ENCODE measurements around the gene AGPS. TPM values are rescaled to one million over a fixed set of nuclear protein-coding genes. Genes with fewer than 3 reads are reported as not detected.

AGPS gene
- total and polyA plus RNA-seq, 5 experiments from 2014 or later: 13.0 to 25.6 (median 16.3) TPM

DNA sequence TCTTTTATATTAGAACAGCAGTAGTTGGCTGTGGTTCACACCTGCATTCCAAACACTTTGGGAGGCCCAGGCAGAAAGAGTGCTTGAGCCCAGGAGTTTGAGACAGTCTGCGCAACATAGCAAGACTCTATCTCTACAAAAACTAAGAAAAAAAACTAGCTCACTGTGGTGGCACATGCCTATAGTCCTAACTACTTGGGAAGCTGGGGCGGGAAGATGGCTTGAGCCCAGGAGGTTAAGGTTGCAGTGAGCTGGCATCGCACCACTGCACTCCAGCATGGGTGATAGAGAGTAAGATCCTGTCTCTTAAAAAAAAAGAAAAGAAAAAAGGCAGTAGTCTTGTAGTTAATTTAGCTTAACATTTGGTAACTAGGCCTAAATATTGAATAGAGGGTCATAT, 136.6 kb downstream of the AGPS start:
- Mint-ChIP-seq H3K4me3 (no peak overlapping the region), H3K27ac (no peak overlapping the region), H3K9me3 (no peaks in the 10 kb centered on the region), H3K27me3 (no peaks in the 10 kb centered on the region), H3K4me1 (no peaks in the 10 kb centered on the region), H3K36me3 (peaks cover 0 to 30% (median 14%) of the 10 kb centered on the region in 3 donors)
- POLR2A ChIA-PET: no interaction called here
- no peak for DNase-seq
- ATAC-seq: no peak

- no peak overlapping the region for H3K27ac Mint-ChIP-seq
- H3K27me3 Mint-ChIP-seq: no peaks in the 10 kb centered on the region
- no peak for DNase-seq
- no peak overlapping the region for H3K4me3 Mint-ChIP-seq
- no peaks in the 10 kb centered on the region for H3K9me3 Mint-ChIP-seq
- H3K36me3 Mint-ChIP-seq: peaks cover 0 to 22% (median 7%) of the 10 kb centered on the region in 3 donors
- POLR2A ChIA-PET: no interaction called here
- H3K4me1 Mint-ChIP-seq: no peaks in the 10 kb centered on the region
- no peak for ATAC-seq
Measured at GRCh38 chr2:177530561-177530960, 138.0 kb downstream of the AGPS start.

GRCh38 chr2:177531706-177532105, 139.1 kb downstream of the AGPS start:
- POLR2A ChIA-PET: no interaction called here
- H3K4me1 Mint-ChIP-seq: no peaks in the 10 kb centered on the region

GRCh38 chr2:177532567-177532966, 140.0 kb downstream of the AGPS start:
- Mint-ChIP-seq H3K9me3 (no peaks in the 10 kb centered on the region), H3K4me1 (no peaks in the 10 kb centered on the region), H3K4me3 (no peak overlapping the region), H3K27me3 (no peaks in the 10 kb centered on the region), H3K36me3 (peaks cover 0 to 25% (median 6%) of the 10 kb centered on the region in 3 donors), H3K27ac (no peak overlapping the region)
- POLR2A ChIA-PET: no interaction called here
- no peak for DNase-seq
- no peak for ATAC-seq

More at GRCh38 chr2:177531706-177532105, 139.1 kb downstream of the AGPS start:
- DNase-seq (no peak), ATAC-seq (no peak)
- Mint-ChIP-seq H3K27me3 (no peaks in the 10 kb centered on the region), H3K9me3 (no peaks in the 10 kb centered on the region), H3K4me3 (no peak overlapping the region), H3K27ac (no peak overlapping the region), H3K36me3 (peaks cover 0 to 26% (median 6%) of the 10 kb centered on the region in 3 donors)

GRCh38 chr2:177533253-177533652, 140.7 kb downstream of the AGPS start:
- DNase-seq: no peak
- Mint-ChIP-seq H3K27me3 (no peaks in the 10 kb centered on the region), H3K27ac (no peak overlapping the region), H3K4me3 (no peak overlapping the region), H3K36me3 (peaks cover 0 to 27% (median 6%) of the 10 kb centered on the region in 3 donors), H3K4me1 (no peaks in the 10 kb centered on the region), H3K9me3 (no peaks in the 10 kb centered on the region)
- ATAC-seq: no peak
- POLR2A ChIA-PET: no interaction called here

DNA sequence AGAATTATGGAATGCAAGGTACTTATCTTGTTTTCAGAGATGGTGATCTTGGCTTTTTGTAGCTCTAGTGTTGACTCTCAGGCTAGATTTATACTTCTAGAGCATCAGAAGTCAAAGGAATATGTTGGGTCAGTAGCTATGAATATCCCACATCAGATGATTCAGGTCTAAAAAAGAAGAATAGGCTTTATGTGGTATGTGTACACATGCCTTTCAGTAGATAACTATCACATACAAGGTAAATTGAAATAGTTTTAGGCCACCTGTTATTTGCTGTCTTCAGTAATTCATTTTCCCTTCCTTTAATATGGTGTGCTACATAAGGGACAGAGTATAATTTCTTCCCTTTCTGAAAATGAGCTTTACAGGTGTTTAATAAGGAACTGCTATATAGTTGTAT, 142.4 kb downstream of the AGPS start:
- H3K4me3 Mint-ChIP-seq: no peak overlapping the region
- H3K27me3 Mint-ChIP-seq: no peaks in the 10 kb centered on the region
- H3K27ac Mint-ChIP-seq: no peak overlapping the region
- H3K4me1 Mint-ChIP-seq: no peaks in the 10 kb centered on the region
- DNase-seq: no peak
- H3K36me3 Mint-ChIP-seq: peaks cover 0 to 23% (median 5%) of the 10 kb centered on the region in 3 donors
- POLR2A ChIA-PET: no interaction called here
- ATAC-seq: no peak
- no peaks in the 10 kb centered on the region for H3K9me3 Mint-ChIP-seq

- no peak overlapping the region for H3K27ac Mint-ChIP-seq
Measured at GRCh38 chr2:177535958-177536504, 143.5 kb downstream of the AGPS start.

DNA sequence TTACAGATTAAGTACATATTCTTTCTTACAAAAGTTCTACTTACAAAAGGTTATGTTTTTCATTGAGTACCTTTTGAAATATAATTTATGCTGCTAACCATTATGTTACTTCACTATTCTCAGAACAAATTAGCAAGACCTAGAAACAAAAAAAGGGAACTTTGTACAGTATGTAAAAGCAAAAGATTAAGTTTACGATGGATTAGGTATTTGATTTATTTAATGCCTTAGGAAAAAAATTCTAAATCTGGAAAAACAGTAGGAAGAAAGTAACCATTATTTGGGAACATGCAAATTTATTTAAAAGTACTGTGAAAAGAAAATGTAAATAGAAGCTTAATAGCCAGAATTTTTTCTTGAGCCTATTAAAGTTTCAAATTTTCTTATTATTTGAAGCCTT, 144.6 kb downstream of the AGPS start:
- H3K9me3 Mint-ChIP-seq: no peaks in the 10 kb centered on the region
- H3K27me3 Mint-ChIP-seq: no peaks in the 10 kb centered on the region
- no peak overlapping the region for H3K4me3 Mint-ChIP-seq
- no peak for ATAC-seq
- DNase-seq: no peak
- POLR2A ChIA-PET: interaction anchor here (0.5 kb wide), 1 partner anchor 11 kb away, joined by 4 read pairs; no protein-coding TSS in a partner anchor
- H3K27ac Mint-ChIP-seq: no peak overlapping the region
- peaks cover 0 to 21% (median 5%) of the 10 kb centered on the region in 3 donors for H3K36me3 Mint-ChIP-seq
- no peaks in the 10 kb centered on the region for H3K4me1 Mint-ChIP-seq

More at GRCh38 chr2:177535958-177536504, 143.5 kb downstream of the AGPS start:
- no peaks in the 10 kb centered on the region for H3K4me1 Mint-ChIP-seq
- peaks cover 0 to 23% (median 5%) of the 10 kb centered on the region in 3 donors for H3K36me3 Mint-ChIP-seq
- H3K4me3 Mint-ChIP-seq: no peak overlapping the region
- H3K9me3 Mint-ChIP-seq: no peaks in the 10 kb centered on the region
- no peak for ATAC-seq
- H3K27me3 Mint-ChIP-seq: no peaks in the 10 kb centered on the region
- DNase-seq: no peak
- POLR2A ChIA-PET: no interaction called here

- DNase-seq: no peak
- POLR2A ChIA-PET: no interaction called here
- no peaks in the 10 kb centered on the region for H3K4me1 Mint-ChIP-seq
- H3K9me3 Mint-ChIP-seq: no peaks in the 10 kb centered on the region
- H3K27ac Mint-ChIP-seq: no peak overlapping the region
- no peak overlapping the region for H3K4me3 Mint-ChIP-seq
- no peak for ATAC-seq
- H3K36me3 Mint-ChIP-seq: peaks cover 0 to 21% (median 5%) of the 10 kb centered on the region in 3 donors
- H3K27me3 Mint-ChIP-seq: no peaks in the 10 kb centered on the region
Measured at GRCh38 chr2:177537636-177538035, 145.1 kb downstream of the AGPS start.

DNA sequence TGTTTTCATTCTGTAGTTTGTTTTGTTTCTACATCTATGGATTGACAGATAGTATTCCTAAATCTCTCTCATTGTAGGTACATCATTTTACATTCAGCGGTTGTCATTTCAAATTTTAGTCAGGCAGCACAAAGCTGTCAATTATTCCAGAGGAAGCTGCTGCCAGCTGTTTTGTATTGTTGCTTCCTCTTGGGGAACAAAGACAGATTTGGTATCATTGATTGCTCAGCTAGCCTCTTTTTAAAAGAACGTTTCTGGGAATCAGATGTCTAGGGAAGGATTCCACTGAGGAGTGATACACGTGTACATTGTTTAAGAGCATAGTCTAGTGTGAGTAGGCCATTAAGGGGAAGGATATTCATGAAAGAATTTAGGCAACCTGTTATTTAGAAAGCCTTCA, 145.8 kb downstream of the AGPS start:
- H3K4me3 Mint-ChIP-seq: no peak overlapping the region
- DNase-seq (no peak), ATAC-seq (no peak)
- H3K27me3 Mint-ChIP-seq: no peaks in the 10 kb centered on the region
- H3K4me1 Mint-ChIP-seq: no peaks in the 10 kb centered on the region
- H3K9me3 Mint-ChIP-seq: no peaks in the 10 kb centered on the region
- POLR2A ChIA-PET: no interaction called here
- H3K36me3 Mint-ChIP-seq: peaks cover 0 to 21% (median 5%) of the 10 kb centered on the region in 3 donors
- H3K27ac Mint-ChIP-seq: no peak overlapping the region

DNA sequence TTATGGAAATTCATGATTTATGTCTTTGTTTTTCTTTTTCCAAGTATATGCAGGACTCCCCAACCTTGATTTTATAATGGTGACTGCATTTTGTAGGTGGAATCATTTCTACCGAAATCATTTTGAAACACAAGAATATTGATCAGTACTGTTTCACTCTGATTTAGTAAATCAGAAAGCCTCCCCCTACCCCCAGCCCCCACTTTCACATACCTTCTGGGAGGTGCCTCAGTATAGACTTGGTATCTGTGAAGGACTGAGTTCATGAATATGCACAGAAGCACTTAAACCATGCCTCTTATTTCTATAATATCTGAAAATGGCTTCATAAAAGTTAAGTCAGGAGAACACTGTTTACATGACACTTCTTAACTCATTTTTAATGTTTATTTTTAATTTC, 147.7 kb downstream of the AGPS start:
- DNase-seq (no peak), ATAC-seq (no peak)
- Mint-ChIP-seq H3K4me1 (peaks cover 0 to 4% (median 0%) of the 10 kb centered on the region in 4 donors), H3K27me3 (no peaks in the 10 kb centered on the region), H3K36me3 (peaks cover 0 to 18% (median 3%) of the 10 kb centered on the region in 3 donors), H3K27ac (no peak overlapping the region), H3K4me3 (no peak overlapping the region), H3K9me3 (no peaks in the 10 kb centered on the region)
- POLR2A ChIA-PET: no interaction called here

- peaks cover 0 to 7% (median 0%) of the 10 kb centered on the region in 4 donors for H3K4me1 Mint-ChIP-seq
- POLR2A ChIA-PET: no interaction called here
- no peaks in the 10 kb centered on the region for H3K27me3 Mint-ChIP-seq
- H3K27ac Mint-ChIP-seq: no peak overlapping the region
- H3K9me3 Mint-ChIP-seq: peaks cover 0 to 10% (median 3%) of the 10 kb centered on the region in 9 donors
- H3K4me3 Mint-ChIP-seq: no peak overlapping the region
- H3K36me3 Mint-ChIP-seq: peaks cover 3 to 15% (median 8%) of the 10 kb centered on the region in 3 donors
- ATAC-seq (no peak), DNase-seq (no peak)
Measured at GRCh38 chr2:177541258-177541991, 148.9 kb downstream of the AGPS start.

- H3K36me3 Mint-ChIP-seq: peaks cover 3 to 11% (median 8%) of the 10 kb centered on the region in 3 donors
- no peaks in the 10 kb centered on the region for H3K27me3 Mint-ChIP-seq
- H3K4me3 Mint-ChIP-seq: no peak overlapping the region
- H3K27ac Mint-ChIP-seq: no peak overlapping the region
- POLR2A ChIA-PET: no interaction called here
- H3K9me3 Mint-ChIP-seq: peaks cover 0 to 10% (median 3%) of the 10 kb centered on the region in 9 donors
- H3K4me1 Mint-ChIP-seq: peaks cover 0 to 7% (median 0%) of the 10 kb centered on the region in 4 donors
- DNase-seq: no peak
- no peak for ATAC-seq
Measured at GRCh38 chr2:177542396-177542795, 149.8 kb downstream of the AGPS start.
